DND-41 (cell line): ENCODE measurements around the gene PCLO.

ENCODE experiments used
- ATAC-seq: fragments of 200-7000 bp; cut with Tn5 transposase; 3 replicates; pipeline ENCODE4 v1.9.1; 2021; ENCODE audit warnings: low read depth; ENCODE audit not compliant: insufficient read depth
- DNase-seq: peaks from one replicate; pipeline ENCODE4 v3.0.0-alpha.2; 2020
- H2AFZ ChIP-seq: 2 replicates; pipeline ENCODE4 v1.6.0; 2012; ENCODE audit warnings: low read depth, low read length
- H3K27ac ChIP-seq: 2 replicates; pipeline ENCODE4 v1.5.1; 2012; ENCODE audit warnings: low read length, inconsistent platforms
- H3K27me3 ChIP-seq: fragments of 200-600 bp; sonication (generic); 2 replicates; pipeline ENCODE4 v1.6.0; 2012; ENCODE audit warnings: low read length, mild to moderate bottlenecking, inconsistent platforms; ENCODE audit not compliant: insufficient read depth, poor library complexity
- H3K36me3 ChIP-seq: 2 replicates; pipeline ENCODE4 v1.5.1; 2012; ENCODE audit warnings: low read length, inconsistent platforms; ENCODE audit not compliant: insufficient read depth
- H3K4me1 ChIP-seq: 2 replicates; pipeline ENCODE4 v1.5.1; 2012; ENCODE audit warnings: mild to moderate bottlenecking, low read length; ENCODE audit not compliant: insufficient read depth
- H3K4me2 ChIP-seq: 2 replicates; pipeline ENCODE4 v1.6.0; 2012; ENCODE audit warnings: mild to moderate bottlenecking, moderate library complexity, low read length, inconsistent platforms; ENCODE audit not compliant: insufficient read depth
- H3K4me3 ChIP-seq, 2 experiments: fragments of 200-600 bp in 1 of 2; shearing (Covaris generic) in 1 of 2; 2 replicates each; pipeline ENCODE4 v1.5.1; 2012 to 2016; ENCODE audit warnings: inconsistent platforms in 2 of 2, low read length in 2 of 2, mild to moderate bottlenecking in 2 of 2, low read depth in 1 of 2, moderate library complexity in 1 of 2
- H3K79me2 ChIP-seq: 2 replicates; pipeline ENCODE4 v1.6.0; 2012; ENCODE audit warnings: low read length, inconsistent platforms; ENCODE audit not compliant: insufficient read depth
- H3K9ac ChIP-seq: 2 replicates; pipeline ENCODE4 v1.6.0; 2012; ENCODE audit warnings: low read depth, mild to moderate bottlenecking, inconsistent platforms, low read length, moderate library complexity
- H3K9me3 ChIP-seq: 2 replicates; pipeline ENCODE4 v1.5.1; 2012; ENCODE audit warnings: low read length, moderate library complexity, mild to moderate bottlenecking, inconsistent platforms; ENCODE audit not compliant: insufficient read depth, severe bottlenecking
- H4K20me1 ChIP-seq: 2 replicates; pipeline ENCODE4 v1.6.0; 2012; ENCODE audit warnings: low read length; ENCODE audit not compliant: insufficient read depth
- CTCF ChIP-seq: IDR thresholded peaks from 2 replicates; pipeline ENCODE4 v1.5.1; 2012; ENCODE audit warnings: borderline replicate concordance, low read length, moderate library complexity, mild to moderate bottlenecking; ENCODE audit not compliant: poor library complexity, severe bottlenecking; ENCODE audit errors: extremely low read depth
- EZH2 ChIP-seq: IDR thresholded peaks from 3 replicates; pipeline ENCODE4 v1.6.1; 2012; ENCODE audit warnings: borderline replicate concordance, low read depth, mild to moderate bottlenecking, moderate library complexity, low read length, inconsistent platforms; ENCODE audit not compliant: severe bottlenecking

Gene PCLO

GRCh38 chr7:83109352-83109751, 53.3 kb downstream of the PCLO start:
- Histone ChIP-seq H3K9me3 (no peaks in the 10 kb centered on the region), H3K4me3 (no peak overlapping the region), H3K4me2 (no peak overlapping the region), H3K9ac (no peak overlapping the region), H4K20me1 (no peaks in the 10 kb centered on the region), H3K36me3 (no peaks in the 10 kb centered on the region), H3K27me3 (no peaks in the 10 kb centered on the region), H3K27ac (no peak overlapping the region), H3K79me2 (no peaks in the 10 kb centered on the region), H3K4me1 (no peaks in the 10 kb centered on the region), H2AFZ (no peak overlapping the region)
- DNase-seq: no peak
- no peak for TF ChIP-seq EZH2
- TF ChIP-seq CTCF: no peak
- no peak for ATAC-seq

GRCh38 chr7:83105948-83106347, 56.7 kb downstream of the PCLO start:
- TF ChIP-seq CTCF: no peak
- TF ChIP-seq EZH2: no peak
- Histone ChIP-seq H3K4me3 (no peak overlapping the region), H3K27me3 (no peaks in the 10 kb centered on the region), H3K27ac (no peak overlapping the region), H3K4me2 (no peak overlapping the region), H3K9ac (no peak overlapping the region), H4K20me1 (no peaks in the 10 kb centered on the region), H3K36me3 (no peaks in the 10 kb centered on the region), H3K4me1 (no peaks in the 10 kb centered on the region), H2AFZ (no peak overlapping the region), H3K79me2 (no peaks in the 10 kb centered on the region), H3K9me3 (no peaks in the 10 kb centered on the region)
- DNase-seq (no peak), ATAC-seq (no peak)

- no peak for ATAC-seq
- H3K9me3 ChIP-seq: no peaks in the 10 kb centered on the region
- H3K27ac ChIP-seq: no peak overlapping the region
- H4K20me1 ChIP-seq: no peaks in the 10 kb centered on the region
- no peaks in the 10 kb centered on the region for H3K36me3 ChIP-seq
- no peak overlapping the region for H3K4me3 ChIP-seq
- H3K27me3 ChIP-seq: no peaks in the 10 kb centered on the region
- TF ChIP-seq EZH2 (no peak), CTCF (no peak)
- no peaks in the 10 kb centered on the region for H3K4me1 ChIP-seq
- H2AFZ ChIP-seq: no peak overlapping the region
- H3K79me2 ChIP-seq: no peaks in the 10 kb centered on the region
- H3K9ac ChIP-seq: no peak overlapping the region
- no peak for DNase-seq
- H3K4me2 ChIP-seq: no peak overlapping the region
Observed at GRCh38 chr7:83105063-83105462, 57.6 kb downstream of the PCLO start.

GRCh38 chr7:83101530-83101929, 61.2 kb downstream of the PCLO start:
- no peak for ATAC-seq
- Histone ChIP-seq H2AFZ (no peak overlapping the region), H3K4me3 (no peak overlapping the region), H3K4me2 (no peak overlapping the region), H3K4me1 (no peaks in the 10 kb centered on the region), H3K27ac (no peak overlapping the region), H3K79me2 (no peaks in the 10 kb centered on the region), H3K27me3 (no peaks in the 10 kb centered on the region), H4K20me1 (no peaks in the 10 kb centered on the region), H3K9ac (no peak overlapping the region), H3K9me3 (no peaks in the 10 kb centered on the region), H3K36me3 (no peaks in the 10 kb centered on the region)
- TF ChIP-seq EZH2 (no peak), CTCF (no peak)
- DNase-seq: no peak
